Gastrocnemius medialis (tissue), 4 donors: Measurements from ENCODE around the gene NDUFS6. TPM values are rescaled to one million over a fixed set of nuclear protein-coding genes. Genes with fewer than 3 reads are reported as not detected.

Source experiments
- ATAC-seq, 2 donors: fragments of 150-250 bp; one replicate each; pipeline ENCODE4 v1.9.1; 2016
- DNase-seq, 2 donors: peaks; one replicate each; pipeline ENCODE4 v3.0.0-alpha.2; 2019
- H3K27ac ChIP-seq, 4 donors: fragments of 200-600 bp; sonication (generic); 1 replicate in 1 of 4; 2 replicates in 3 of 4; pipeline ENCODE4 v1.5.1; 2016 to 2018; ENCODE audit warnings: mild to moderate bottlenecking in 2 of 4, moderate library complexity in 1 of 4
- H3K27me3 ChIP-seq, 3 donors: fragments of 200-600 bp; sonication (generic) in 2 of 3; 1 replicate in 1 of 3; 2 replicates in 2 of 3; pipeline versions ENCODE4 v1.5.1 to v1.6.0; 2016 to 2019; ENCODE audit warnings: mild to moderate bottlenecking in 1 of 3, moderate library complexity in 1 of 3
- H3K36me3 ChIP-seq, 2 donors: fragments of 200-600 bp; sonication (generic) in 1 of 2; one replicate each; pipeline ENCODE4 v1.5.1; 2017 to 2018
- H3K4me1 ChIP-seq, 2 donors: fragments of 200-600 bp; sonication (generic) in 1 of 2; one replicate each; pipeline ENCODE4 v1.5.1; 2016 to 2017; ENCODE audit warnings: mild to moderate bottlenecking in 2 of 2
- H3K4me3 ChIP-seq, 4 donors: fragments of 200-600 bp; sonication (generic) in 3 of 4; 1 replicate in 1 of 4; 2 replicates in 3 of 4; pipeline ENCODE4 v1.5.1; 2016 to 2019; ENCODE audit warnings: mild to moderate bottlenecking in 2 of 4
- H3K9me3 ChIP-seq, 3 donors: fragments of 200-600 bp; sonication (generic) in 2 of 3; 1 replicate in 1 of 3; 2 replicates in 2 of 3; pipeline ENCODE4 v1.5.1; 2016 to 2019
- CTCF ChIP-seq, 5 experiments: fragments of 450-650 bp in 3 of 5; fragments of 200-600 bp in 2 of 5; sonication (generic) in 2 of 5; IDR thresholded peaks in 4 of 5; conservative IDR thresholded peaks in 1 of 5; 1 replicate in 4 of 5; 2 replicates in 1 of 5; pipeline ENCODE4 v1.5.1; 2016 to 2019; ENCODE audit warnings: antibody characterized with exemption in 5 of 5, mild to moderate bottlenecking in 3 of 5, moderate library complexity in 3 of 5
- POLR2A ChIP-seq, 2 donors: fragments of 450-650 bp; IDR thresholded peaks; one replicate each; pipeline ENCODE4 v1.6.1; 2017; ENCODE audit warnings: antibody characterized with exemption in 2 of 2, mild to moderate bottlenecking in 2 of 2, moderate library complexity in 2 of 2
- in situ Hi-C, 4 donors: fragments of 200-750 bp; cut with MboI; loops; one replicate each; pipeline versions ENCODE4 v1.15.0 to v1.8.0; 2017; ENCODE audit warnings: low sequenced_read_pairs in 4 of 4
- intact Hi-C: fragments of 100-400 bp; cut with DNase I; formaldehyde crosslinking; loops from one replicate; pipeline ENCODE4 v1.15.1; 2023; ENCODE audit warnings: low total_unique reads
- total RNA-seq, 4 donors: library from RNA; depleted of rRNA; stranded (reverse); fragments of >200 nt; gene quantifications; one replicate each; pipeline versions ENCODE4 v1.1.0 to v1.2.3, GENCODE V29; 2016

The NDUFS6 gene
- total RNA-seq, 4 donors from 2014 or later = 70.8 to 135 (median 106) TPM

- ATAC-seq = peak; percentile 57 to 63
Measured at GRCh38 chr5:1800472-1801221, 560 bp upstream of the NDUFS6 start.

GRCh38 chr5:1801967-1802295, 724 bp downstream of the NDUFS6 start:
- Histone ChIP-seq H3K27me3 (no peaks in the 10 kb centered on the region), H3K9me3 (no peaks in the 10 kb centered on the region), H3K4me1 (peaks cover 23 to 34% of the 10 kb centered on the region in 2 donors), H3K27ac (peak overlapping the region; percentile 90 to 98 (median 92)), H3K4me3 (peak overlapping the region; percentile 84 to 99 (median 98)), H3K36me3 (peaks cover 0 to 62% of the 10 kb centered on the region in 2 donors)
- in situ Hi-C loops (no loop called here), intact Hi-C loops (loop anchor here (1.0 to 2.0 kb wide), 2 partner anchors 81 to 457 kb away; partner anchors contain the start of gene CLPTM1L)
- ATAC-seq (no peak), DNase-seq (no peak)
- TF ChIP-seq POLR2A (IDR thresholded peaks at IDR 0.05) = no peak
- no peak for TF ChIP-seq CTCF (IDR thresholded peaks at IDR 0.05 in 4 of 5, conservative IDR thresholded peaks at IDR 0.05 in 1 of 5)

More at GRCh38 chr5:1800472-1801221, 560 bp upstream of the NDUFS6 start:
- H3K36me3 ChIP-seq = peaks cover 0 to 54% of the 10 kb centered on the region in 2 donors
- H3K27me3 ChIP-seq = no peaks in the 10 kb centered on the region
- H3K27ac ChIP-seq = peak overlapping the region; percentile 90 to 98 (median 92)
- no peaks in the 10 kb centered on the region for H3K9me3 ChIP-seq
- intact Hi-C loops = loop anchor here (1.0 to 2.0 kb wide), 2 partner anchors 83 to 456 kb away; partner anchors contain the start of gene CLPTM1L
- no peak for TF ChIP-seq POLR2A (IDR thresholded peaks at IDR 0.05)
- TF ChIP-seq CTCF (IDR thresholded peaks at IDR 0.05 in 4 of 5, conservative IDR thresholded peaks at IDR 0.05 in 1 of 5) = no peak
- H3K4me3 ChIP-seq = peak overlapping the region; percentile 84 to 99 (median 98)
- peaks cover 23 to 34% of the 10 kb centered on the region in 2 donors for H3K4me1 ChIP-seq
- in situ Hi-C loops = no loop called here
- DNase-seq = no peak

- no peaks in the 10 kb centered on the region for H3K9me3 ChIP-seq
- no peak overlapping the region for H3K4me3 ChIP-seq
- H3K4me1 ChIP-seq = peaks cover 23 to 30% of the 10 kb centered on the region in 2 donors
- in situ Hi-C loops (no loop called here), intact Hi-C loops (no loop called here)
- no peak for TF ChIP-seq CTCF (IDR thresholded peaks at IDR 0.05 in 4 of 5, conservative IDR thresholded peaks at IDR 0.05 in 1 of 5)
- no peak for DNase-seq
- no peak for ATAC-seq
- peaks cover 0 to 62% of the 10 kb centered on the region in 2 donors for H3K36me3 ChIP-seq
- H3K27ac ChIP-seq = no peak overlapping the region
- H3K27me3 ChIP-seq = no peaks in the 10 kb centered on the region
Measured at GRCh38 chr5:1803192-1803591, 2.0 kb downstream of the NDUFS6 start.

- TF ChIP-seq CTCF (IDR thresholded peaks at IDR 0.05 in 4 of 5, conservative IDR thresholded peaks at IDR 0.05 in 1 of 5) = no peak
- TF ChIP-seq POLR2A (IDR thresholded peaks at IDR 0.05) = no peak
- Histone ChIP-seq H3K27me3 (no peaks in the 10 kb centered on the region), H3K36me3 (peaks cover 0 to 61% of the 10 kb centered on the region in 2 donors), H3K4me1 (peaks cover 17 to 23% of the 10 kb centered on the region in 2 donors), H3K27ac (no peak overlapping the region), H3K4me3 (no peak overlapping the region), H3K9me3 (no peaks in the 10 kb centered on the region)
- in situ Hi-C loops = no loop called here
- ATAC-seq (no peak), DNase-seq (no peak)
- intact Hi-C loops = no loop called here
Measured at GRCh38 chr5:1804001-1804690, 2.9 kb downstream of the NDUFS6 start.
